Heart right ventricle (tissue), 16 donors: ENCODE data around the gene NUB1. TPM values are rescaled to one million over a fixed set of nuclear protein-coding genes. Genes with fewer than 3 reads are reported as not detected.
A peak's percentile ranks its signal among the peaks of the same experiment; 100 is the strongest.

Source experiments
- ATAC-seq, 8 donors: fragments of 200-7000 bp; cut with Tn5 transposase; one replicate each; pipeline ENCODE4 v1.9.1; 2020; ENCODE audit warnings: mild to moderate bottlenecking in 8 of 8, moderate library complexity in 8 of 8, moderate number of reproducible peaks in 1 of 8
- DNase-seq, 2 donors: peaks; one replicate each; pipeline ENCODE4 v3.0.0-alpha.2; 2020
- H3K27ac ChIP-seq, 10 donors: fragments of 200-600 bp; sonication (generic) in 2 of 10; one replicate each; pipeline versions ENCODE4 v1.5.0 to v1.8.0; 2020 to 2022; ENCODE audit warnings: mild to moderate bottlenecking in 3 of 10
- H3K27me3 ChIP-seq, 7 donors: fragments of 200-600 bp; one replicate each; pipeline ENCODE4 v1.8.0; 2021 to 2022; ENCODE audit warnings: mild to moderate bottlenecking in 2 of 7
- H3K36me3 ChIP-seq, 9 donors: fragments of 200-600 bp; sonication (generic) in 1 of 9; one replicate each; pipeline versions ENCODE4 v1.5.0 to v1.8.0; 2020 to 2022; ENCODE audit warnings: mild to moderate bottlenecking in 2 of 9
- H3K4me1 ChIP-seq, 9 donors: fragments of 200-600 bp; sonication (generic) in 1 of 9; one replicate each; pipeline versions ENCODE4 v1.5.0 to v1.8.0; 2020 to 2022; ENCODE audit warnings: mild to moderate bottlenecking in 4 of 9
- H3K4me3 ChIP-seq, 10 donors: fragments of 200-600 bp; sonication (generic) in 2 of 10; one replicate each; pipeline versions ENCODE4 v1.5.0 to v1.8.0; 2020 to 2022; ENCODE audit warnings: mild to moderate bottlenecking in 7 of 10, moderate library complexity in 2 of 10
- H3K9me3 ChIP-seq, 11 donors: fragments of 200-600 bp in 10 of 11; sonication (generic) in 2 of 11; one replicate each; pipeline versions ENCODE4 v1.5.0 to v1.8.0; 2013 to 2022; ENCODE audit warnings: mild to moderate bottlenecking in 2 of 11, control low read depth in 1 of 11, moderate library complexity in 1 of 11
- WGBS, 2 donors: extraction: QIAGEN DNeasy Blood & Tissue Kit; methylation state at CpG; one replicate each; pipeline ENCODE4 v1.1.7; 2013; ENCODE audit warnings: inconsistent platforms in 1 of 2; 5-methylcytosine and 5-hydroxymethylcytosine counted together
- intact Hi-C, 10 donors: fragments of 100-400 bp; cut with DNase I; formaldehyde crosslinking; loops; one replicate each; pipeline versions ENCODE4 v1.11.1 to v1.14.2; 2022
- polyA plus RNA-seq, 2 donors: library from polyadenylated mRNA; stranded (reverse); fragments of 200-250 nt; gene quantifications; one replicate each; pipeline ENCODE4 v1.2.3, GENCODE V29; 2013
- total RNA-seq, 10 donors: library from RNA; stranded (reverse); fragmentation: NEBNext Ultra II Directional in 3 of 10; extraction: Animal tissue kit (Norgen Biotek cat#: 25700) in 3 of 10; gene quantifications; one replicate each; pipeline versions ENCODE4 v1.2.1 to v1.2.4, GENCODE V29; 2021 to 2023
- TF ChIP-seq, protein P1 (sequence below), 9 donors: fragments of 200-600 bp; sonication (generic) in 2 of 9; IDR thresholded peaks; one replicate each; pipeline versions ENCODE4 v1.5.0 to v1.8.0; 2021 to 2022; ENCODE audit warnings: antibody characterized with exemption in 9 of 9, mild to moderate bottlenecking in 5 of 9, moderate library complexity in 1 of 9
- donor health status: Arrhythmogenic right ventricular cardiomyopathy.
- donor health status: ischemic (EF 13 %, LVEDD 7.1; RV severe dilation, severe dysfunction).
- donor health status: healthy with polysubstance abuse.
- donor health status: DM: no; HTN: yes; CAD: no.
- donor health status: DM: no; HTN: no; CAD: no.
- donor health status: ischemic (EF 25% LVEDD 6.9; RV normal size, moderate dysfunction).
- donor health status: ischemic (EF 25% LVEDD 5.7; RV mildly dilated, moderate dysfunction).
- donor health status: healthy.
- donor health status: DM: yes; HTN: yes; CAD: no.
- donor health status: Ischemic cardiomyopathy.
- donor health status: ischemic (EF 35%, LVEDD 5.7; RV mildly dilated, moderate dysfunction).
- donor health status: nonischemic (EF 11% LVEDD 7.7; RV severe dilation, severe dysfunction).
- donor health status: DM: yes; HTN: yes; CAD: no.
- donor health status: PGD.
- donor health status: ischemic (EF 29% LVEDD 5.4; RV normal size, mild dysfunction).
- donor health status: nonischemic (EF 23%, LVEDD 6.1; RV moderate dilation, normal function).

Gene NUB1
- total and polyA plus RNA-seq, 12 donors: 22.6 to 53.0 (median 41.6) TPM

DNA sequence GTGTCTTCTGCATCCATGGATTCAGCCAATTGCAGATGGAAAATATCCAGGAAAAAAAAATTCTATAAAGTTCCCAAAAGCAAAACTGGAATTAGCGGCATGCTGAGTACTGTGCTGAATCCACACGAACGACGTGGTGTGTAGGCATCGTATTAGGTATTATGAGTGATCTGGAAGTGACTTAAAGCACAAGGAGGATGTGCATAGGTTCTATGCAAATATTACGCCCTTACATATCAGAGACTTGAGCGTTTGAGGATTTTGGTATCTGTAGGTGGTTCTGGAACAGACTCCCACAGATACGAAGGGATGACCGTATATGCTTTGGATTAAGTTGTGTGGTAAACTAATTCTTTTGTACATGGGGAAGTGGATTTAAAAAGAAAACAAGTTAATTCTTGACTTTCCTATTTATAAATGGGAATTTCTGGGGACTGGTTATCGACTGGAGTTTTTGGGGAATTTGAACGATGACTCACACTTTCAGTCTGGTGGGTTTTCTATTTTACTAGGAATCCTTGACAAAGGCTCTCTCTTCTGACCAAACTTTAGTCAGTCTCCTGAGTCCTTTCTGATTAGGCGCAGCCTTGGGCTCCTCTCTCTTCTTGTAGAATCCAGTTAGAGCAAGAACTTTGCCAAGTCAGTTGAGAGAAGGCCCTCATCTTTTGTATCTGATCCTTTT is 5.4 kb upstream of the NUB1 start:
- no peak overlapping the region for H3K4me3 ChIP-seq
- peaks cover 0 to 24% (median 3%) of the 10 kb centered on the region in 9 donors for H3K4me1 ChIP-seq
- intact Hi-C loops: no loop called here
- no peaks in the 10 kb centered on the region for H3K36me3 ChIP-seq
- TF ChIP-seq, protein P1, sequence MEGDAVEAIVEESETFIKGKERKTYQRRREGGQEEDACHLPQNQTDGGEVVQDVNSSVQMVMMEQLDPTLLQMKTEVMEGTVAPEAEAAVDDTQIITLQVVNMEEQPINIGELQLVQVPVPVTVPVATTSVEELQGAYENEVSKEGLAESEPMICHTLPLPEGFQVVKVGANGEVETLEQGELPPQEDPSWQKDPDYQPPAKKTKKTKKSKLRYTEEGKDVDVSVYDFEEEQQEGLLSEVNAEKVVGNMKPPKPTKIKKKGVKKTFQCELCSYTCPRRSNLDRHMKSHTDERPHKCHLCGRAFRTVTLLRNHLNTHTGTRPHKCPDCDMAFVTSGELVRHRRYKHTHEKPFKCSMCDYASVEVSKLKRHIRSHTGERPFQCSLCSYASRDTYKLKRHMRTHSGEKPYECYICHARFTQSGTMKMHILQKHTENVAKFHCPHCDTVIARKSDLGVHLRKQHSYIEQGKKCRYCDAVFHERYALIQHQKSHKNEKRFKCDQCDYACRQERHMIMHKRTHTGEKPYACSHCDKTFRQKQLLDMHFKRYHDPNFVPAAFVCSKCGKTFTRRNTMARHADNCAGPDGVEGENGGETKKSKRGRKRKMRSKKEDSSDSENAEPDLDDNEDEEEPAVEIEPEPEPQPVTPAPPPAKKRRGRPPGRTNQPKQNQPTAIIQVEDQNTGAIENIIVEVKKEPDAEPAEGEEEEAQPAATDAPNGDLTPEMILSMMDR (IDR thresholded peaks at IDR 0.05): no peak
- peaks cover 0 to 10% (median 0%) of the 10 kb centered on the region in 11 donors for H3K9me3 ChIP-seq
- WGBS, 2 donors: 87 to 90% methylated on average over 12 of the region's 12 CpGs
- no peaks in the 10 kb centered on the region for H3K27me3 ChIP-seq
- no peak overlapping the region for H3K27ac ChIP-seq
- DNase-seq: no peak
- no peak for ATAC-seq

- H3K9me3 ChIP-seq: peaks cover 0 to 10% (median 0%) of the 10 kb centered on the region in 11 donors
- intact Hi-C loops: no loop called here
- no peak for ATAC-seq
- TF ChIP-seq, protein P1 (IDR thresholded peaks at IDR 0.05): no peak
- DNase-seq: no peak
- H3K27ac ChIP-seq: no peak overlapping the region
- no peaks in the 10 kb centered on the region for H3K27me3 ChIP-seq
- 97 to 100% methylated on average over 2 of the region's 2 CpGs for WGBS, 2 donors
- H3K4me3 ChIP-seq: no peak overlapping the region
- no peaks in the 10 kb centered on the region for H3K36me3 ChIP-seq
- peaks cover 0 to 29% (median 7%) of the 10 kb centered on the region in 9 donors for H3K4me1 ChIP-seq
These were observed 4.3 kb upstream of the NUB1 start for GRCh38 chr7:151337346-151337745.

- Histone ChIP-seq H3K36me3 (peaks cover 0 to 7% (median 0%) of the 10 kb centered on the region in 9 donors), H3K4me1 (peaks cover 5 to 44% (median 20%) of the 10 kb centered on the region in 9 donors), H3K9me3 (peaks cover 0 to 10% (median 0%) of the 10 kb centered on the region in 11 donors), H3K4me3 (no peak overlapping the region), H3K27ac (no peak overlapping the region), H3K27me3 (no peaks in the 10 kb centered on the region)
- TF ChIP-seq, protein P1 (IDR thresholded peaks at IDR 0.05): no peak
- no peak for ATAC-seq
- intact Hi-C loops: no loop called here
- WGBS, 2 donors: 94 to 98% methylated on average over 3 of the region's 3 CpGs
- no peak for DNase-seq
These were observed 2.8 kb upstream of the NUB1 start for GRCh38 chr7:151338809-151339208.

DNA sequence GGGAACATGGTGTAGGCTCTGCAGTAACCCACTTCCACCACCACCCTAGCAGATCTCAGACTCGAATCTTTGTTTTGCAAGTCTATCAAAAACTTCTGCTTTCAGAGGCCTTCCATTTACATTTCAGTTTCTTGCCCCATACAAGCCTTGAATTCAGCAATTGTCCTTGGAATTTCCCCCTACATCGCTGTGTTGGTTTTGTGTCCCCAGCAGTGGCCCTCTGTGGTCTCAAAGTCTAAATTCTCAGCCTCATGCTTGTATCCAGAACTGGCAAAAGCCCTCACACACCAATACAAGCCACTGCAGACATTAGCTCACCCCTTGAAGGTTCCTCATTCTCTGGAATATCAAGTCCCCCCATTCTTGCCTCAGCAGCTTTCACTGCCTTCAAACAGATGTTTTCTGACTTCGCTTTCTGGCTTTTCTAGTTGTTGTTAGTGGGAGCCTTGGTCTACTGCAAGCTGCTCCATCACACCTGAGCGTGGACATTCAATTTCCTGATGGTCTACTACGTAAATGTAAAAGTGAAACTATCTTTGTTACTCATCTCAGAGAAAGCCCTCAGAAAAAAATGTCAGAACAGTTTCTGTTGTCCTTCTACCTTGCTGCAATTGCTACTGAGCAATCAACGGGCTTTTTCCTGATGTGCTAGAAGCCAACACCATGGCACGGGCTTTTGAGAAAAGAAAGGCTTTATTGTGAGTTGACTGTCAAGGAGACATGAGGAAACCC is 1.8 kb upstream of the NUB1 start:
- no peaks in the 10 kb centered on the region for H3K27me3 ChIP-seq
- H3K9me3 ChIP-seq: peaks cover 0 to 10% (median 0%) of the 10 kb centered on the region in 11 donors
- no peak for ATAC-seq
- TF ChIP-seq, protein P1 (IDR thresholded peaks at IDR 0.05): peak in 1 of 9 donors; percentile 10
- peak overlapping the region in 1 of 10 donors; percentile 2 for H3K4me3 ChIP-seq
- WGBS, 2 donors: 67 to 79% methylated on average over 7 of the region's 7 CpGs
- intact Hi-C loops: no loop called here
- H3K4me1 ChIP-seq: peaks cover 5 to 44% (median 20%) of the 10 kb centered on the region in 9 donors
- peaks cover 0 to 12% (median 0%) of the 10 kb centered on the region in 9 donors for H3K36me3 ChIP-seq
- no peak for DNase-seq
- H3K27ac ChIP-seq: peak overlapping the region in 3 of 10 donors; percentile 12 to 82 (median 32)
